Activated CD8-positive, alpha-beta memory T cell treated with anti-CD3 and anti-CD28 coated beads for 24 hours (primary cell): ENCODE data around the gene PTPRC.

Experiments
- DNase-seq: peaks from one replicate; pipeline ENCODE4 v3.0.0-alpha.2; 2020

PTPRC gene

GRCh38 chr1:198622001-198622400, 16.8 kb upstream of the PTPRC start:
- no peak for DNase-seq

GRCh38 chr1:198623752-198624647, 14.8 kb upstream of the PTPRC start:
- DNase-seq = no peak

GRCh38 chr1:198624648-198624980, 14.2 kb upstream of the PTPRC start:
- DNase-seq = no peak

GRCh38 chr1:198627436-198628066, 11.3 kb upstream of the PTPRC start:
- DNase-seq = no peak

- DNase-seq = no peak
Measured at GRCh38 chr1:198628067-198628455, 10.8 kb upstream of the PTPRC start.

GRCh38 chr1:198629610-198630009, 9.2 kb upstream of the PTPRC start:
- DNase-seq = no peak

- DNase-seq = no peak
Measured at GRCh38 chr1:198630863-198631262, 8.0 kb upstream of the PTPRC start.

GRCh38 chr1:198631292-198631691, 7.5 kb upstream of the PTPRC start:
- DNase-seq = no peak

GRCh38 chr1:198632007-198632406, 6.8 kb upstream of the PTPRC start:
- no peak for DNase-seq

DNA sequence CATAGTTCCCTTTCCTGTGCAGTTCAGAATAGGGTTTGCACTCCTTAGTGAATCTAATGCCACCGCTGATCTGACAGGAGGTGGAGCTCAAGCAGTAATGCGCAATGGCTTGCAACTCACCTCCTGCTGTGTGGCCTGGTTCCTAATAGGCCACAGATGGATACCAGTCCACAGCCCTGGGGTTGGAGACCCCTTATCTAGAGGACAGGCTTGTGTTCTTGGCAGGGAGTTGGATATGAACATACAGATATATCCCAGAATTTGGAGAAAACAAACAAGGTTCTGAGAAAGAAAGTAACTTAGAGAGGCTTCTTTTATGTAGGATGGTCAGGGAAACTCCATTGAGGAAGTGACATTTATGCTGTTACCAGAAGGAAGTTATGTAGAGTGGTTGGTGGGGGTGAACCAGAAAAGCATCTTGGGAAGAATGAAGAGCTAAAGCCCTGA, 5.1 kb upstream of the PTPRC start:
- no peak for DNase-seq

- no peak for DNase-seq
Measured at GRCh38 chr1:198635964-198636363, 2.9 kb upstream of the PTPRC start.

DNA sequence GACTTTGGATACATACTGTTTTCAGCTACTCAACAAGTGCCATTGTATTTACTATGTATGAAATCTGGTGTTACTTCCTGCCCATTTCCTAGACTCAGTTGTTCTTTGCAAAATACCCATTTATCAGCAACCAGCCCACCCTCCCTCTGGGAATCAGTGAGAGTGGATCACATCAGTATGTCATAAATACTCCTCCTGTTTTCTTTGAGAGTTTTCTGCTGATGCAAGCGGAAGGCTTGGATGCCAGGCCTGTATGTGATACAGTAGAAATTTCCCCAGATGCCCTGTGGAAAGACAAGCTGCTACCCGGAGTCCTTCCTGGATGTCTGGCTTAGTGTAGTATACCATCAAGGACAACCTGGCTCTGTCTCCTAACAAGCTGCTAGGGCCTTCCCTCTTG, 2.4 kb upstream of the PTPRC start:
- no peak for DNase-seq

DNA sequence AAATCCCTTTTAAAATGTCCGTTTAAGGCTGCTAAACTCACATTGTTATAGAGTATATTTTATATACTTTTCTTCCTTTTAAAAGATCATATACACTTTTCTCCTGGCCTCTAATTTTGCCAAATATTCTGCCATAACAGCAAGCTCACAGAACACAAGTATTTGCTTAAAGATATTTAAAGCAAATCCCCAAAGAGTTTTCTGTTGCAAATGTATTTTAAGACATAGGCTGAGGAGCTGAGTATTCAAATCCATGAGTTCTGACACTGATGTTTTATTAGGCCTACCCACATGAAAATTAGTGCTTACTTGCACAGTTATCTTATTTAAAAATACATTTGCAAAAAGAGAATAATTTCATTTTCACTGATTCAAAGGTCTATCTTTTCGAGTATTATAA, 1.7 kb upstream of the PTPRC start:
- no peak for DNase-seq

DNA sequence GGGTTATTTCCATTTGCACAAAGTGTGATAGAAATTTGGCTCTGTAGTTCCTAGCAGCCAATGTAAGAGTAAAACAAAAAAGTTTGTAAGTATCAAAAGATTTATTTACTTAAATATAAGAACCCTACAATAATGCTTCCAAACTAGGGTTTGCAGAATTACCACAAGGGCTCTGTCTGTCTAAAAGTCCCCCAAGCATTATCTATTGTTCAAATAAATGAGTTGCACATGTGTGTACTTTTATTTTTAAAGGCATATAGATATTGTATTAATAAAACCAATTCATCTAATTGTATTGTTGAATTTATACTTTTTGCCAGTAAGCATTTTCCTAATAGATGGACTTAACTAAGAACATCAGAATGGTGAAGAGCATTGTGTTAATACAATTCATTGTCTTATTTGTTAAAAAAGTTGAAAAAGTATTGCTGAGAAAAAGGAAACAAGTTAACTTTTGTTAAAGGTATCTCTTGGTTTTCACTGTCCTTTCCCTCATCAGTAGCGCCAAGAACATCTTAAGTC, 863 bp upstream of the PTPRC start:
- DNase-seq = no peak

DNA sequence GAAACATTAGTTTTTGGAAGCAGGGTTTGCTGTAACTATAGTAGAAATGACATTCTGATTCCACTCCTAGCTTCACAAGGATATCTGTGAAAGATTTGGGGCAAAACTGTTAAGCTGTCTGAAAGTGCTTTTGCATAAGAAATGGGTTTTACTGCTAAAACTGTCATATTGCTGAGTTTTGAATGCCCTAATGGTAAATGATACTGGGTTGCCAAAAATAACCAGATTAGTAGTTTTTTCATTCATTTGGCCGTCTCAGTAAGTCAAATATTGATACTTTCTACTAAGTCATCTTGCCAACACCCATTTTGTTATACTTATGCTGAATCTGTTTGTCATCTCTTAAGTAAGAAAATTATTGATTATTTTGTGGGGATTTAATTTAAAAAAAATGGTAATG, 399 bp upstream of the PTPRC start:
- no peak for DNase-seq

DNA sequence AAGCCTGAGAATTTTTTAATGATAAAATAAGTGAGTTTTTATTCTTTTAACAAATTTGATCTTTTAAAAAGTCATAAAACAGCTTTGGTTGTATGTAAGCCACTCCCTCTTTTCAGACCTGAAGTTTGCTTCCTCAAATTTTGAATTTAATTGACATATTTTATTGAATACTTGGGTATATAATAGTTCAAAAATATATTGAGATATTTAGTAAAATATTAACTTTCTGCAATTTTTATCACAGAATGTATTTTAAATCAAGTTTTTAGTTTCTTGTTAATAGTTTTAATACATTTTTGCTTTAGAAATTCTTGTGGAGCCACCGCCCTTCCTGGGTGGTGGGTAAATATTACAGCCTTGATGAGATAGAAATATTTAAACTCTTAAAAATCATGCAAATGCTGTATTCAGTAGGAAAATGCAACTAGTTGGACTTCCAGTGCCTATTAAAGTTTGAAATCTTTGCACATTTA, 867 bp downstream of the PTPRC start:
- DNase-seq = no peak

GRCh38 chr1:198640174-198640573, 1.3 kb downstream of the PTPRC start:
- no peak for DNase-seq

GRCh38 chr1:198641501-198641900, 2.7 kb downstream of the PTPRC start:
- no peak for DNase-seq

DNA sequence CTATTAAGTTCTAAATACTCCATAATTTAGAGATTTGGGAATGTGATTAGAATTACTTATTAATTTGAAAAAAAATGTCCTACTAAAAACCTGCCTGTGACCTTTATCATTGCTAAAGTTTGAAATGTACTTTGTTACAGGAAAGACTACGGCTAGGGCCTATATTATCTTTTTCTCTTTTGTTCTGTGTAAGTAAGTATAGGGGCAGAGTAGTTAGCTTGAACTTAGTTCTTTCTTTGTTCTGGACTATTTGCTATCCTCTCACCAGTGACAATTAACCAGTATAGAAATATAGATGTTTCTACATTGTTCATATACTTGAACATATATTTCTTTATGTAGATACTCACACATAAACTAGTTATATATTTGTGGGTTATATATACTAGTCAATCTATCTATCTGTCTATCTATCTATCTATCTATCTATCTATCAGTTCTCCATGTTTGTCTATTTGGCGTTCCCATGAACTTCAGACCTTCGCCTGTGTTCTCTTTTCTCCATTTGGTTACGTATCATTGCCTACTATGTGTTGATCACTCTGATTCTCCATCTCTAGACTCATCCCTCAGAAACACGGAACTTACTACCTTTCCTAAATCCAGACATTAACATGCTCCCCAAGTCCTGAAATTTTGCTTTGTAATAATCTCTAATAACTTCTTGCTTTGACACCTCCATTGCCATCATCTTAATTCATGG, 3.3 kb downstream of the PTPRC start:
- no peak for DNase-seq

- no peak for DNase-seq
Measured at GRCh38 chr1:198642983-198643382, 4.1 kb downstream of the PTPRC start.

DNA sequence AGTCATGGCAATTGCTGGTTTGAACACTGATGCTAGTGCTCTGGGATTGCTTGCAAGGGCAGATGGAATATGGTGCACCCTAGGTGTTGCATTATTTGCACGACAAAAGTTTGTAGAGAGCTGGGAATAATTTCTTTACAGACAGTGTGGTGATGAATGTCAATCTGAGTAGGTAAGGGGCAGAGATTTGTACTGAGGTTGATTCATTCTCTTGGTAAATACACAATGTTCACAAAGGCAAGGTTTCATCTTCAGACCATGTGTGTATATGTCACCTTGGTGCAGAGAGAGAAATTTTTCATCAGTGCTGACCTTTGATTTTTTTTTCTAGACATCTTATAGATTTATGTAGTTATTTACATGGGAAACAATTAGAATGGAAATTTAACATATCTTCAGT, 5.0 kb downstream of the PTPRC start:
- DNase-seq = no peak

DNA sequence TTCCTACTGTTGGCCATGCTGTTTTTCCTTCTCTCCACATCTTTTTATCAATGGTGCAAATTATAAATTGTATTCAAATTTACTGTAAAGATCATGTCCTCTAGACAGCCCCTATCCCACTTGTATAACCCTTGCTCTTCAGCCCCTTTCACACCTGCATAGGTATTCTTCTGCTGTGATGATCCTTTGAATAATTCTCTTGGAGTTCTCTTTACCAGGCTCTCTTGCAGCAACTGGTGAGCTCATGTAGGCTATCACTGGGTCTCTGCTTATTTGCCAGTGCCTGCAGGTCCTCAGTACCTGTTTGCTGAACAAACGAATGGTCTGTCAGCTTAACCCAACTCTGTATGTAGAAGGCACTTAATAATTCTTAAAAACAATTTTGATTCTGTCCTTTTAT, 8.2 kb downstream of the PTPRC start:
- no peak for DNase-seq

DNA sequence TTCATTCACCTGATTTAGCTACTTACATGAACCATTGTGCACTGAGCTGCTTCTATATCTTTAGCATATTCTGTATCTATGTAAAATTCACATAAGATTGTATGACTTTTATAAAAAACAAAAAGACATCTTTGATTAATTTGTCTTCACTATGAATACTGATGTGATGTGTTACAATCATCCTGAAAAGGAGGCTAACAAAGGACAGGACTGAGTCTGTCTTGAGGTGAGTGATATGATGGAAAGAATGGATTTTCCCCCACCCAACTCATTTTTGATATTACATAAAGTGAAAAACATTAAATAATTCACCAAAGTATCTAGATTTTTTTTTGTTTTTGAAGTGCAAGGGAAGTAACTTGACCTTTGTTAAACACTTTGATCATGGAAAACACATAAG, 9.8 kb downstream of the PTPRC start:
- no peak for DNase-seq
